Stimulated activated CD4-positive, alpha-beta T cell treated with anti-CD3 and anti-CD28 coated beads, TNF-alpha, amount 100 ng/mL, for 1 hour (primary cell): ENCODE data around the gene VAMP3.
A peak's percentile ranks its signal among the peaks of the same experiment; 100 is the strongest.
"Not testable (repeated sequence)": the region's sequence is repeated elsewhere in the genome, so short reads cannot be mapped to it uniquely, and the experiment has no call there.

ENCODE experiments used
- DNase-seq, 3 donors: peaks; one replicate each; pipeline ENCODE4 v3.0.0-alpha.2; 2020; ENCODE audit warnings: low read depth in 3 of 3, low spot score in 1 of 3

Gene VAMP3

DNA sequence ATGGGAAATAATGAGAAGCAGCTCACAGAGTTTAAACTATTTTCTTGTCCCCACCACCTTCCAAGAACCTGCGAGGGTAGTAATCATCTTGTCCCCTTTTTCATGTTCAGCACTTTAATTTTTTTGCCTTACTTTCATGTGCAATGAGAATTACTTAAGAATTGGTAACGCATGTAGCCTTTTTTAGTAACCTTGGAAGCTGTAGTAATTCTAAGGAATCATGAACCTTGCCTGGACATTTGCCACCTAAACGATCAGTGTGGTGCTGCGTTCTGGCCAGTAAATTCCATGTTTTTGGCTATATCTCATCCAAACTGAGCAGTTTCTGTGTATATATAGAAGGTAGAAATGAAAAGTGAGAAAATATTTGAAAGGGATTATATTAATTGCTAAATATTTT is 3.9 kb upstream of the VAMP3 start:
- no peak for DNase-seq

DNA sequence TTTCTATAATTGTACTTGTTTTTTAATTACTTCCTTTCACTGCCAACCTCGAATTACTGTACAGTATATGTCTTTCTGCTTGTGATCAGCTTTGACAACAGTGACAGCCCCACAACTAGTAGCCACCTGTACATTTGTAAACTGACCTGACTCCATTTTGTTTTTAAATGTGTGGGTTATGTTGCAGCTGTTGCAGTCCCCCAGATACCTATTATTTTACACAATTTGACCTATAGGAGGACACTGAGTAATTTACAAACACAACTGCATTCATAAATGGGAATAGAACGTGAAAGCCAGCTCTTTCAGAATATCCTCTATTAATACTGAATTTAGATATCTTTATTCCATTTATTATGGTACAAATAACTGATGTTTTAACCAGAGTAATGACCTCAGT is 2.5 kb upstream of the VAMP3 start:
- DNase-seq, result no peak

DNA sequence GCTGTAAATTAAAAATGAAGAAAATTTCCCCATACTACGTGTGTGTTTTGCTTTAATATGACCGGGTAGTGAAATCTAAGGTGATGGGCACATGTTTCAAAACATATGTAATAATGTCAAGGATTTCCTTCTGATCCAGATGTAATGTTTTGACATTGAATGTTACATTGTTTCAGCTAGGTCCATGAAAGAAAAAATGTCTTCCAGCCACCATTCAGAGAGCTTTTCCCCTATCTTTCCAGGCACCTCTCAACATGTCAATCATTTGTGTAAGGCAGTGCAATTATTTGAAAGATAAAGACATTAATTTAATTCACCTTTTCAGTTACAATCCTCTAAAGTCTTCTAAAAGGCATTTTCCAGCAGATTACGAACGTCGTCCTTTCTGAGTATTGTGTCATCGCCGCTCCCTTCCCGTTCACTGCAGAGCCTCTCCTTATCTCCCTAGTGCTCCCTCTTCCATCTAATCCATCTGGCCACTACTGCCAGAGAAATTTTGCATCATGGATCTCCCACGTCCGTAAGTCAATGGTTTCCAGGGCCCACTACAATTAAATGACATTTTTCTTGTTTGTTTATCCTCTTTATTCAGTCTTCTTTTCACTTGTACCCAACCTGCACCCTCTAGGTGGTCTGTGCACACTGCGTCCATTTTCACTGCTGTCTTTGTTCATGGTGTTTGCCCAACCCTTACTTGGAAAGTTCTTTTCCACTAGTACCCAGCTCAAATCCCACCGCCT is 1.3 kb upstream of the VAMP3 start:
- no peak for DNase-seq

DNA sequence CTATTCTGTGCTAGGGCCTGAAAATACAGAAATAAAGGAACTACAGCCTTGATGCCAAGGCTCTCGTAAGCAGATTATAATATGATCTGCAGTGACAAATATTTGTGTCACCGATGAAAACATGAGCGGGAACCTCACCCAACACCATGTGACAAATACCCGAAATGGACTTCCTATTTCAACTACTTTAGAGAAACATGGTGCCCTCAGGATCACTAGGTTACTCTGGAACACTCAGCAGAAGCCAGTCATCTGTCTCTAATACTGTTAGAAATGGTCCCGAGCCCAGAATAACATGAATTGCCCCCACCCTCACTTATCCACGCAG is 463 bp upstream of the VAMP3 start:
- DNase-seq, result no peak

GRCh38 chr1:7771823-7772299 is 765 bp downstream of the VAMP3 start:
- no peak for DNase-seq

- DNase-seq, result no peak
Observed at GRCh38 chr1:7777591-7777990, 6.5 kb downstream of the VAMP3 start.

DNA sequence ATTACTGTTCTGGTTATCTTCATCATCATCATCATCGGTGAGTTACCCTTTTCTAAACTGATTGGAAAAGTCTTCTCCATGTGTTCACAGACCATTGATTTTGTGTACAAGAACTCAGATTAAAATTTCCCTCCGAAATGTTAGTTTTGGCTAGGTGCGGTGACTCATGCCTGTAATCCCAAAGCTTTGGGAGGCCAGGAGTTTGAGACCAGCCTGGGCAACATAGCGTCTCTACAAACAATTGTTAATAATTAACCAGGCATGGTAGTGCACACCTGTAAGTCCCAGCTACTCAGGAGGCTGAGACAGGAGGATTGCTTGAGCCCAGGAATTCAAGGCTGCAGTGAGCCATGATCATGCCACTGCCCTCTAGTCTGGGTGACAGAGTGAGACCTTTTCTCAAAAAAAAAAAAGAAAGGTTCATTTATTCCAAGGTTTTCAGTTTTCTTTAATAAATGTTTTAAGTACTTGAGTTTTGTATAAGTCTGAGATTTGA is 7.1 kb downstream of the VAMP3 start:
- DNase-seq, result no peak

GRCh38 chr1:7780976-7781375 is 9.9 kb downstream of the VAMP3 start:
- no peak for DNase-seq

DNA sequence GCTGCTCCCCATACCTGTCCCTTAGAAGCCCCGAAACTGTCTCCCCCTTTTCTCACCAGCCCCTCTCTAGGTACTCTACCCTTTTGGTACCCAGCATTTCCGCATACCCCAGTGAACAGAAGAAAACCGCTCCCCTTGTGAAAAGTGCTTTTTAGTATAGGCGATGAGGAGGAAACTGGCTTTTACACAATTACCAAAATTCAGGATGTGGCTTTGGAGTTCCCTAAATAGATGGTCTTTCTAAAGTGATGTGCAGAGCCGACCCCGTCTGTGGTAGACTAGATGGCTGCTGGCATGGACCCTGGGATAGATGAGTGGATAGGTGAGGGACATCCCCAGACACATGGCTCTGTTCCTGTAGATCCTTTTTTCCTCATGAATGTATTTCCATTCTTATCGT is 10.4 kb downstream of the VAMP3 start:
- no peak for DNase-seq

DNA sequence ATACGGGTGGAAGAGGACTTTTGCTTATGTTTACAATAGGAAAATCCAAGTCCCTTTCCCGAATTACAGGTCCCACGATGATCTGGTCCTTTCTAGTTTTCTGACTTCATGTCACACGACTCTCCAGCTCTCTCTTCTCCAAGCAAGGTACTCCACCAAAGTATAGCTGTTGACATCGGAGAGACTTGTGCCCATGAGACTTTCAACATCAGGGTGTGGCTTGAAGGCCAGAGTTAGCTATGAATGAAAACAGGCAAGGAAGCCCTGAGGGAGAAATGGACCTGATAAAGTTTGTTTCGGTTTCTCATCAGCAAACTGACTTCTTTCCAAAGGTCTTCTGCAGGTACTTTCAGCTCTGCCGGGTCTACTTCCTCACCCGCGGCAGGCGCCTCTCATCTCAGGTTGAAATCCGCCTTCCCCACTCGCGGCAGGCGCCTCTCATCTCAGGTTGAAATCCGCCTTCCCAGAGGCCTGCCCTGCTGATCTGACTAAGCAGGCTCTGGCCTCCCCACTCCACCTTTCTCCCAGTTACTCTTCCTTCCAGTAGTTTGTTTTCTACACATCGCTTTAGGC is 10.9 kb downstream of the VAMP3 start:
- DNase-seq, result no peak

- peak in 1 of 3 donors; percentile 16 for DNase-seq
Observed at GRCh38 chr1:7783178-7783711, 12.1 kb downstream of the VAMP3 start.

DNA sequence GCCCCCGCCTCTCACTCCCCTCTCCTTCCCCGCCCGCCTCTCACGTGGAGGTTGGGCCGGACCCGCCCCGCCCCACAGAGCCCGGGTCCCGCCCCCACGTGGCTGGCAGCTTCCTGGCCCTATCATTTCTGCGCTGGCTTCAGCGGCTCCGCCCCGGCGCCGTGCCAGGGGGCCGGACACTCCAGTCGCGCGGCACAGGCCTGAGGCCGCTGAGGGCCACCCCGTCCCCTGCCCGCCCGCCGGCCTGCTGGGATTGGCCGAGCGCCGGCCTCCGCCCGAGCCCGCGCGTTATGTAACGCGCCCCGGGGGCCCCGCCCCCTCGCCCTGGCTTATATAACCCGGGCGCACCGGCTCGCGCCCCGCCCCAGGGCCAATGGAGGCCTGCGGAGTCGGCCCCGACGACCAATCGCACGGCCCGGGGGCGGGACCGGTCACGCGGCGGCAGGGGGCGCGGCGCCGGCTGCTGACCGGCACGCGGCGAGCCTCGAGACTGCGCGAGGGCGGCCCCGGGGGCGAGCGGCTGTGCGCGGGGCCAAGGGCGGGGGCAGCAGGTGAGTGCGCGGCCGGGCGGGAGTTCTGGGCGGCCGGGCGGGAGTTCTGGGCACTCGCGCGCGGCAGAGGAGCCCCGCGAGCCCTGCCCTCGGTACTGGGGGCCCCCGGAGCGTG is 12.9 kb downstream of the VAMP3 start, which contains the start of gene PER3:
TSS of gene PER3 (plus strand) at position 466 of the 666 bp plus-strand sequence. CDS start 587 bp downstream, outside the sequence.
- peak; percentile 79 to 85 (median 79) for DNase-seq

GRCh38 chr1:7784492-7785071 is 13.5 kb downstream of the VAMP3 start:
- DNase-seq, result no peak

DNA sequence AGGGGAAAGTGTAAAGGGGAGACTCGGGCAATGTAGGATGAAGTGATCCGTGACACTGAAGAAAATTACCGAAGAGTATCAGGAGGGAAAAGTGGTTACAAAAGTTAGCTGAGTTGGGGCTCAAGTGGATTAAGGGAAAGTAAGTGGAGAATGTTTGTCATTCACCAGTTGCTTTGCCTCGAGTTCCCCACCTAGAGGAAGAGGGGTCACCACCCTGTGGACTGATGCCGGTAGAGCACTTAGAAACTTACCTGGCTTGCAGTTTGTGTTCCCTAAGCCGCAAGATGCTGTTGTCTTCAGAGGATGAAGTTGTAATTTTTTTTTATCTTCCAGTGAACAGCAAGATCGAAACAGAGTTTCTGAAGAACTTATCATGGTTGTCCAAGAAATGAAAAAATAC is 14.0 kb downstream of the VAMP3 start:
- no peak for DNase-seq

DNA sequence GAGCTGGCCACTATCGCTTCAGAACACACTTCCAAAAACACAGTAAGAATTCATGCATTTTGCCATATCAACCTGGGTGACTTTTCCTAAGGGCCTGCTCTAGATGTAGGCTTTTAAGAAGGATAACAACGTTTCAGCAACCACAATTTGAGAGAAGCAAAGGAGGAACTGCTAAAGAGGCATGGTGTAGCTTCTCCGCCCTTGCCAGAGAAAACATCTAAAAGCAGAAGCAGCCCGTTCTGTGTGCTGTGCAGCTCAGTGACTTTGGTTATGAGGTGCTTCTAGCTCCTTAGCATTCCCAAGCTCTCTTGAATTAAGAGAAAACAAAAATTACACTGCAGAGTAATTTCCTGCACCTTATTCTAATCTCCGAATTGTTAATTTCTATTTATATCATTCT is 15.7 kb downstream of the VAMP3 start:
- DNase-seq, result no peak

DNA sequence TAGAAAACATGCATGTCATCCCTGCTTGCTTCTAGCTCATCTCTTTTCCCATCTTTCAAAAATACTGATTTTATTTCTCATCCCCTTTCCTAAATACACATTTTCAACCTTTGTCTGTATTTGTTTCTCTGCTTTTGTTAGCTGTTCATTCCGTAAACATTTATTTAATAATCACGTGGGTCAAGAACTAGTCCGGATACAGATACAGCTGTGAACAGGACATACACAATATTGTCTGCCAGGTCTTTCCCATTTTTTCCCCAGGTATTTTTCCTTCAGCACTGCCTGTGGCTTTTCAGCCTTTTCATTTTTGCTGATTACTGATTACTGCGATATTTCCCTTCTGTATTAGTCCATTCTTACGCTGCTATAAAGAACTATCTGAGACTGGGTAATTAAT is 18.7 kb downstream of the VAMP3 start:
- DNase-seq, result no peak

DNA sequence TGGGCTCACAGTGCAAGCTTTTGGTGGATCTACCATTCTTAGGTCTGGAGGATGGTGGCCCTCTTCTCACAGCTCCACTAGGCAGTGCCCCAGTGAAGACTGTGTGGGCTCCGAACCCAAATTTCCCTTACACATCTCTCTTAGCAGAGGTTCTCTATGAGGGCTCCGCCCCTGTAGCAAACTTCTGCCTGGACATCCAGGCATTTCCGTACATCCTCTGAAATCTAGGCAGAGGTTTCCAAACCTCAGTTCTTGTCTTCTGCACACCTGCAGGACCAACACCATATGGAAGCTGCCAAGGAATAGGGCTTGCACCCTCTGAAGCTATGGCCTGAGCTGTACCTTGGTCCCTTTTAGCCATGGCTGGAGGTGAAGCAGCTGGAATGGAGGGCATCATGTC is 19.9 kb downstream of the VAMP3 start:
- not testable (repeated sequence) for DNase-seq

GRCh38 chr1:7795406-7795805 is 24.3 kb downstream of the VAMP3 start:
- no peak for DNase-seq

DNA sequence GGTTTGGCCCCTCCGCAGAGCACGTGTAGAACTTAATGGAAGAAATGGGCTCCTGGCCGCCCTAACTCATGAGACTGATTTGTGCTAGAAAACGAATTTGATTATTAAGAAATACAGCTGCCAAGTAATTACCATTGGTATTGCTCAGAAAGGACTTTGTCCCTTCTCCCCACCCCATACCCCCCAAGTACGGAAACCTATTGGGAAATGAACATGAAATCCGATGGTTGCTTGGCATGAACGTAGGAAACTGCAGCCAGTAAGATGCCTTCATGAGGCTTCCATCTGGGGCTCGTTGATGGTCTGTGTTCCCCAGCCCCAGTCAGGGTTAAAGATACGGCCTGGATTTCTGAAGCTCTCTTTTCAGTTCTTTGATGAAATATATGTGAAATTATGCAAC is 34.4 kb downstream of the VAMP3 start:
- no peak for DNase-seq

DNA sequence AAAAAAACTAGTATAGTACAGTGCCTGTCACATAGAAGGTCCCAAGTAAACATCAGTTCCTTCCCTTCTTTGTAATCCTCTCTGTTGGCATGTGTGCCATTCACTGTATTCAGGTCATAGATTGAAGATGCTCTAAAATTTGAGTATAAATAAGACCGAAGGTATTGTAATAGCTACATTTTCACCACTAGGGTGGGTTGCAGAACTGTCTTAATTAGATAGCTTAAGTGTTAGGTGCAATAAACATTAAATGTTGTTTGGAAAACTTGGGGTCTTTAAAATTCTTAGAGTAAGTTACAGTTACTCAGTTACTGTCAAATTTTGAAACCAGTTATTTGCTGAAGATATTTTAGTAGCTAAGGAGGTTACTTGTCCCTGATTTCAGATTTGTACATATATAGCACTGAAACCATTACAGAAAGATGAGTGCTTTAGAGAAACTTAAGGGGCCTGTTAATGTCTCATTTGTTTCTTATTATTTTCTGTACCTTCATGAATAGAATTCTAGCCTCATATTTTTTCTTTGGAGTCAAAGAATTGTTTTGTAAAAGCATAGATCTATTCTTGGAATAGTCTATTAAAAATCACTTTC is 37.3 kb downstream of the VAMP3 start:
- DNase-seq, result no peak

DNA sequence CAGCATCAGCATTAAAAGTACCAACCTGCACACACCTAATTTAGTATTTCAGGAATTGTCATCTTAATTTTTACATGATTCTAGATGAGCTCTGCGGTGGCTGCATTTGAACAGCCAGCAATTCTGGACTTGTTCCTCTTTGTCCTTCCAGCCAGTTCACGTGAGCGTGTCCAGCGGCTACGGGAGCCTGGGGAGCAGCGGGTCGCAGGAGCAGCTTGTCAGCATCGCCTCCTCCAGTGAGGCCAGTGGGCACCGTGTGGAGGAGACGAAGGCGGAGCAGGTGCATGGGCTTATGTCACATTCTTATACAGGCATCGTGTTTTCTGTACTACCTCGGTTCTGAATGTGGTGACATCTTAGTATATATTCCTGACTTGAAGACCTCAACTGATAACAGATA is 38.6 kb downstream of the VAMP3 start:
- no peak for DNase-seq
